IPS-11a (cell line): Measurements from ENCODE around the gene RNF115.
"Not testable (repeated sequence)": the region's sequence is repeated elsewhere in the genome, so short reads cannot be mapped to it uniquely, and the experiment has no call there.

Experiments
- H3K4me3 ChIP-seq: one replicate; pipeline ENCODE4 v1.5.1; 2013; ENCODE audit warnings: low read depth, low read length, control low read depth

Gene RNF115

DNA sequence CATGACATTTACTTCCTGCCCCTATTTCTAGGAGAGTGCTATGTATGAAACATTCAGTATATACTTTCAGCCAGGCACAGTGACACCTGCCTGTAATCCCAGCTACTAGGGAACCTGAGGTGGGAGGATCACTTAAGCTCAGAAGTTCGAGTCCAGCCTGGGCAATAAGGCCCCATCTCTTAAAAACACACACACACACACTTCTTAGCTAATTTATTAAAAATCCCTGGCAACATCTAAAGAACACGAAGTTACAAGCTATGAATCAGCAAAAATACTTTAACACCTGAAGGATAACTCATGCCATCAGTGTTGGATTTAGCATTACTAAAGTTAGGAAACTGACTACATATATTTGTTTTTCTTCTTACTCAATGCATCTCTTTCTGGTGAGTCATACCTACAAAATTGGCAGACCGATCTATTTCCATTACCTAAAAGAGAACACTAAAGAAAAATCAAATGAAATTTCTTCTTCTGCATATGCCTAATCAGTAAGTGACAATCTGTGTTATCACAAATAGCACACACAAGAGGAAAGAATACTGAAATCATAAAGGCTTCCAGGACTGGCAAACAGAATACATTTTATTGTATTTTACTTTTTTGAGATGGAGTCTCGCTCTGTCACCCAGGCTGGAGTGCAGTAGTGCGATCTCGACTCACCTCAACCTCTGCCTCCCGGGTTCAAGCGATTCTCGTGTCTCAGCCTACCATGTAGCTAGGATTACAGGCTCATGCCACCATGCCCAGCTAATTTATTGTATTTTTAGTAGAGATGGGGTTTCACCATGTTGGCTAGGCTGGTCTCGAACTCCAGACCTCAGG, 41.4 kb downstream of the RNF115 start:
- H3K4me3 ChIP-seq, result no peak overlapping the region

DNA sequence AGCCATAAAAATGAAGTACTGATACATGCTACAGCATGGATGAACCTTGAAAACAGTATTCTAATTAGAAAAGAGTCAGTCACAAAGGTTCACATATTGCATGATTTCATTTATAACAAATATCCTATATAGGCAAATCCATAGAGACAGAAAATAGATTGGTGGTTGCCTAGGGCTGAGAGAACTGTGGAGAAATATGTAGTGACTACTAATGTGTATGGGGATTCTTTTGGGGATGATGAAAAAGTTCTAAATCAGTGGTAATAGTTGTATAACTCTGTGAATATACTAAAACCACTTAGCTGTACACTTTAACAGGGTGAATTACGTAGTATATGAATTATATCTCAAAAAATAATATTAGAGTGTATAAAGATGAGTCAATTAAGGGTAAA, 45.8 kb downstream of the RNF115 start:
- H3K4me3 ChIP-seq, result no peak overlapping the region

- H3K4me3 ChIP-seq, result no peak overlapping the region
Observed at GRCh38 chr1:145777357-145778145, 46.3 kb downstream of the RNF115 start.

DNA sequence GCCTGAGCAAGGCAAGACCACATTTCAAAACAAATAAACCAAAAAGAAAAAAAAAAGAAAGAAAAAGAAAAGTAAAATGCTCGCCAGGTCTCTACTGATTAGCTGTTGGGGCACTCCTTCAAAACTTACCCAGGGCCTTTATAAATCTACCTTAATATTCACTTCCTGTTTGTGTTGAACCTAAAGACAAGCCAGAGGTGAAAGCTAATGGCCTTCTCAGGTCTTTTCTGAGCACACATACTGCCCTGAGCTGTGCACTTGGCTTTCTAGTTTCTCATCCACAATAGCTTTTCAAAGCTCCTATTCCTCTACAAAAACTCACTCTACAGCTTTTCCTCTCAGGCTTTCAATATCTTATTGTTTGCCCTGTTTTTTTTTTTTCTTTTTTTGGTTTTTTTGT, 50.5 kb downstream of the RNF115 start:
- H3K4me3 ChIP-seq, result no peak overlapping the region

GRCh38 chr1:145771056-145771455, 52.8 kb downstream of the RNF115 start:
- no peak overlapping the region for H3K4me3 ChIP-seq

DNA sequence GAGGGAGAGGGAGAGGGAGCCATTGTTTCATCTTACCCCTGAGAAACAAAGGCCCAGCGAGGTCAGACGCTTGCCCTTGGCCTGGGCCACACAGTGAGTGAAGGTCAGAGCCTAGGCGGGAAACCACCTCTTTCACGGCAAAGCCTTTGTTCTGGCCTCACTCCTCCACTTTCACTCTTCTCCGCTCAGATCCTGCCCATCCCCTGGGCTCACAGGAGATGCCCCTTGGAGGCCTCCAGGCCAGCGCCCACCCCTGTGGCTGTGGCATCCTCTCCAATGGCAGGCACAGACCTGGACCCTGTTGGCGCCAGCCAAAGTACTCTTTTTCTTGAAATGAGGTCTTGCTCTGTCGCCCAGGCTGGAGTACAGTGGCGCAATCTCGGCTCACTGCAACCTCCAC, 55.9 kb downstream of the RNF115 start:
- not testable (repeated sequence) for H3K4me3 ChIP-seq

- not testable (repeated sequence) for H3K4me3 ChIP-seq
Observed at GRCh38 chr1:145766926-145767325, 57.0 kb downstream of the RNF115 start.

- not testable (repeated sequence) for H3K4me3 ChIP-seq
Observed at GRCh38 chr1:145765585-145766360, 58.1 kb downstream of the RNF115 start.

DNA sequence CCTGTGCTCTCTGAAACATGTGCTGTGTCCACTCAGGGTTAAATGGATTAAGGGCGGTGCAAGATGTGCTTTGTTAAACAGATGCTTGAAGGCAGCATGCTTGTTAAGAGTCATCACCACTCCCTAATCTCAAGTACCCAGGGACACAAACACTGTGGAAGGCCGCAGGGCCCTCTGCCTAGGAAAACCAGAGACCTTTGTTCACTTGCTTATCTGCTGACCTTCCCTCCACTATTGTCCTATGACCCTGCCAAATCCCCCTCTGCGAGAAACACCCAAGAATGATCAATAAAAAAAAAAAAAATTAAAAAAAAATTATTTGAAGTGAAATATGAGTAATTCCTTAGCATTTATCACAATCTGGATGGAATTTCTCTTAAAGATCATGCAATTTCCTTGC, 58.8 kb downstream of the RNF115 start:
- H3K4me3 ChIP-seq, result not testable (repeated sequence)

- not testable (repeated sequence) for H3K4me3 ChIP-seq
Observed at GRCh38 chr1:145764231-145764940, 59.5 kb downstream of the RNF115 start.

DNA sequence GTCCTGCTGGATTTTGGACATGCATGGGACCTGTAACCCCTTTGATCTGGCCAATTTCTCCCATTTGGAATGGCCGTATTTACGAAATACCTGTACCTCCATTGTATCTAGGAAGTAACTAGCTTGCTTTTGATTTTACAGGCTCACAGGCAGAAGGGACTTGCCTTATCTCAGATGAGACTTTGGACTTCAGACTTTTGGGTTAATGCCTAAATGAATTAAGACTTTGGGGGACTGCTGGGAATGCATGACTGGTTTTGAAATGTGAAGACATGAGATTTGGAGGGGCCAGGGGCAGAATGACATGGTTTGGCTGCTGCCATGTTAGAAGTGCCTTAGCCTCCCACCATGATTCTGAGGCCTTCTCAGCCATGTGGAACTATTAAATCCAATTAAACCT, 61.9 kb downstream of the RNF115 start:
- H3K4me3 ChIP-seq, result not testable (repeated sequence)

DNA sequence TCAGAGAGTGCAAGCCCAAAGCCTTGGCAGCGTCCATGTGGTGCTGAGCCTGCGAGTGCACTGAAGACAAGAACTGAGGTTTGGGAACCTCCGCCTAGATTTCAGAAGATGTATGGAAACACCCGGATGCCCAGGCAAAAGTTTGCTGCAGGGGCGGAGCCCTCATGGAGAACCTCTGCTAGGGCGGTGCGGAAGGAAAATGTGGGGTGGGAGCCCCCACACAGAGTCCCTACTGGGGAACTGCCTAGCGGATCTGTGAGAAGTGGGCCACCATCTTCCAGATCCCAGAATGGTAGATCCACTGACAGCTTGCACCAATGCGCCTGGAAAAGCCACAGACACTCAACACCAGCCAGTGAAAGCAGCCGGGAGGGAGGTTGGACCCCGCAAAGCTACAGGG, 62.4 kb downstream of the RNF115 start:
- not testable (repeated sequence) for H3K4me3 ChIP-seq

DNA sequence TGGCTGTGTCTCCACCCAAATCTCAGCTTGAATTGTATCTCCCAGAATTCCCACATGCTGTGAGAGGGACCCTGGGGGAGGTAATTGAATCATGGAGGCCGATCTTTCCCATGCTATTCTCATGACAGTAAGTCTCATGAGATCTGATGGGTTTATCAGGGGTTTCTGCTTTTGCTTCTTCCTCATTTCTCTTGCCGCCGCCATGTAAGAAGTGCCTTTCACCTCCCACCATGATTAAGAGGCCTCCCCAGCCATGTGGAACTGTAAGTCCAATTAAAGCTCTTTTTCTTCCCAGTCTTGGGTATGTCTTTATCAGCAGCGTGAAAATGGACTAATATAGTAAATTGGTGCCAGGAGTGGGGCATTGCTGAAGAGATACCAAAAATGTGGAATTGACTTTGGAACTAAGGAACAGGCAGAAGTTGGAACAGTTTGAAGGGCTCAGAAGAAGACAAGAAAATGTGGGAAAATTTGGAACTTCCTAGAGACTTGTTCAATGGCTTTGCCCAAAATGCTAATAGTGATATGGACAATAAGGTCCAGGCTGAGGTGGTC, 63.4 kb downstream of the RNF115 start:
- H3K4me3 ChIP-seq, result not testable (repeated sequence)

GRCh38 chr1:145759721-145760120, 64.2 kb downstream of the RNF115 start:
- no peak overlapping the region for H3K4me3 ChIP-seq

- no peak overlapping the region for H3K4me3 ChIP-seq
Observed at GRCh38 chr1:145758575-145758974, 65.3 kb downstream of the RNF115 start.

- H3K4me3 ChIP-seq, result no peak overlapping the region
Observed at GRCh38 chr1:145758116-145758515, 65.8 kb downstream of the RNF115 start.

DNA sequence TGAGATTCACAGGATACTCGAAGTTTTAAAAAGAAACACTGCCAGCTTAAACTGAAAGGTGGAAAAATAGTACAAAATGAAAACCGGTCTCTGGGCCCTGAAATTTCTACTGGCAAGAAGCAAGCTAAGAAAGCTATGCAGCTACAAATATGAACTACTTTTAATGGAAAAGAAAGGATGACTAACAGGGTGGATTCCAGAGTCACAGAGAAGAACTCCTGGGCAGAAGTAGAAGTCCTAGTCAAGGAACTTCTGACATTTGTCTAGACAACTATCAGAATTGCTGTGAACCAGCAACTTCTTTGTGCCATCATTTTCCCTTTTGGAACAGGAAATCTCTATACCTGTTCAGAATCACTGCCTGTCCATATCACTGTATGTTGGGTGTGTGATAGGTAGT, 66.5 kb downstream of the RNF115 start:
- H3K4me3 ChIP-seq, result no peak overlapping the region

DNA sequence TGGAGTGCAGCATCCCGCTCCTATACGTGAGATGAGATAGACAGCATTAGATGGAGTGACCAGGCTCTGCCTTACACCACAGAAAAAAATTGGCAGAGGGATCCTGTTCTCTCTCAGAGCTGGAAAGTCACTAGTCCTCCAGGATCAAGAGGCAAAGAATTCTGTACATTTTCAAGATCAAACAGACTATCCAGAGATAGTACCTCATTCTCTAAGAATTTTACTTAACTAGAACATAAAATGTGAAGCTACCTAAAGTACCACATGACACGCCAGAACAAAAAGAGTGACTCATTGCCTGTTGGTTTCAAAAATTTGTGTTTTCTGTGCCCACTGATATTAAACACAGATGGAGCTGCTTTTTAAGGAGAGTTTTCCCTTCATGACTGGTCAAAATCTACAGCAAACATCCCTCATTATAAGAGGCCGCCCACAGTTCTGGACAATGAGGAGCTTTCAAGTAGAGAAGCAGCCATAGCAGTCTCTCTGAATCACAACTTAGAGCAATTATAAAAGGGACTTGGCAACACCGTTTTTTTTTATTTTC, 72.3 kb downstream of the RNF115 start:
- no peak overlapping the region for H3K4me3 ChIP-seq

GRCh38 chr1:145750426-145750825, 73.5 kb downstream of the RNF115 start:
- H3K4me3 ChIP-seq, result no peak overlapping the region
